MV-4-11 (cell line): ENCODE measurements around the gene PDLIM3.

Experiments
- DNase-seq: peaks from one replicate; lab custom pipeline; 2025; lab: John Stamatoyannopoulos, UW

PDLIM3 gene

GRCh38 chr4:185470501-185471195 lies 64.7 kb downstream of the PDLIM3 start:
- DNase-seq: no peak

GRCh38 chr4:185469580-185470154 lies 65.6 kb downstream of the PDLIM3 start:
- DNase-seq: no peak

- no peak for DNase-seq
Observed at GRCh38 chr4:185468999-185469398, 66.3 kb downstream of the PDLIM3 start.

- DNase-seq: no peak
Observed at GRCh38 chr4:185467991-185468390, 67.3 kb downstream of the PDLIM3 start.

- DNase-seq: no peak
Observed at GRCh38 chr4:185467101-185467500, 68.2 kb downstream of the PDLIM3 start.

GRCh38 chr4:185465707-185466106 lies 69.6 kb downstream of the PDLIM3 start:
- DNase-seq: no peak

GRCh38 chr4:185464887-185465286 lies 70.4 kb downstream of the PDLIM3 start:
- no peak for DNase-seq

GRCh38 chr4:185464183-185464582 lies 71.1 kb downstream of the PDLIM3 start:
- no peak for DNase-seq

- no peak for DNase-seq
Observed at GRCh38 chr4:185463541-185463940, 71.8 kb downstream of the PDLIM3 start.

- DNase-seq: no peak
Observed at GRCh38 chr4:185461565-185461964, 73.7 kb downstream of the PDLIM3 start.

GRCh38 chr4:185457136-185457535 lies 78.2 kb downstream of the PDLIM3 start:
- no peak for DNase-seq

GRCh38 chr4:185456131-185456530 lies 79.2 kb downstream of the PDLIM3 start:
- no peak for DNase-seq
